Skeletal muscle cell (primary cell): ENCODE data around the gene GSTT4.
"Not testable (repeated sequence)": the region's sequence is repeated elsewhere in the genome, so short reads cannot be mapped to it uniquely, and the experiment has no call there.

Experiments
- DNase-seq: peaks from one replicate; pipeline ENCODE4 v3.0.0-alpha.2; 2010; ENCODE audit warnings: low read depth
- H3K4me3 ChIP-seq: 2 replicates; pipeline ENCODE4 v1.5.1; 2011; ENCODE audit warnings: low read depth, mild to moderate bottlenecking, control low read depth, low read length, moderate library complexity

GSTT4 gene

DNA sequence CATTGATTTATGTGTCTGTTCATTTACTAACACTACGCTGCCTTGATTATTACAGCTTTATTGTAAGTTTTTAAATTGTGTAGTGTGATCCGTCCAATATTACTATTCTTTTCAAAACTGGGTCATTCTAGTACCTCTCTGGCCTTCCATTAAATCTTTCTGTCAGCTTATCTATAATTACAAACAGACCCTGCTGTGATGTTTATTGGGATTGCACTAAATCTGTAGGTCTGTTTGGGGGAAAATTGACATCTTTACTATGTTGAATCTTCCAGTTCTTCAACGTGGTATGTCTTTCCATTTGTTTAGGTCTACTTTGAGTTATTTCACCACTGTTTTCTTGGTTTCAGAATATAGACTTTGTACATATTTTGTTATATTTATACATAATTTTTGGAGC lies 21.5 kb upstream of the GSTT4 start:
- DNase-seq: no peak
- no peak overlapping the region for H3K4me3 ChIP-seq

DNA sequence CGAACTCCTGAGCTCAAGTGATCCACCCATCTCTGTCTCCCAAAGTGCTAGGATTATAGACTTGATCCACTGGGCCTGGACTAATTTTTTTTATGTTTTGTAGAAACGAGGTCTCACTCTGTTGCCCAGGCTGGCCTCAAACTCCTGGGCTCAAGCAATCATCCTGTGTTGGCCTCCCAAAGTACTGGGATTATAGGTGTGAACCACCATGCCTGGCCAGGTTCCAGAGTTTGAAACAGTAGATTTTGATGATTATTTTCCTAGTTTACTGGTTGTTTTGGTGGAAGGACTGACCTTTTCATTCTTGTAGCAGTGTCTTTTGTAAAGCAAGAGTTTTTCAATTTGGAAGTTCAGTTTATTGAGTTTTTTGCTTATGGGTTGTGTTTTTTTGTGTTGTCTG lies 20.8 kb upstream of the GSTT4 start:
- no peak overlapping the region for H3K4me3 ChIP-seq

GRCh38 chr22:24025475-24025874 lies 20.2 kb upstream of the GSTT4 start:
- no peak overlapping the region for H3K4me3 ChIP-seq
- DNase-seq: no peak

More for the DNA sequence above, 20.8 kb upstream of the GSTT4 start:
- no peak for DNase-seq

GRCh38 chr22:24024354-24024753 lies 19.1 kb upstream of the GSTT4 start:
- no peak overlapping the region for H3K4me3 ChIP-seq
- no peak for DNase-seq

DNA sequence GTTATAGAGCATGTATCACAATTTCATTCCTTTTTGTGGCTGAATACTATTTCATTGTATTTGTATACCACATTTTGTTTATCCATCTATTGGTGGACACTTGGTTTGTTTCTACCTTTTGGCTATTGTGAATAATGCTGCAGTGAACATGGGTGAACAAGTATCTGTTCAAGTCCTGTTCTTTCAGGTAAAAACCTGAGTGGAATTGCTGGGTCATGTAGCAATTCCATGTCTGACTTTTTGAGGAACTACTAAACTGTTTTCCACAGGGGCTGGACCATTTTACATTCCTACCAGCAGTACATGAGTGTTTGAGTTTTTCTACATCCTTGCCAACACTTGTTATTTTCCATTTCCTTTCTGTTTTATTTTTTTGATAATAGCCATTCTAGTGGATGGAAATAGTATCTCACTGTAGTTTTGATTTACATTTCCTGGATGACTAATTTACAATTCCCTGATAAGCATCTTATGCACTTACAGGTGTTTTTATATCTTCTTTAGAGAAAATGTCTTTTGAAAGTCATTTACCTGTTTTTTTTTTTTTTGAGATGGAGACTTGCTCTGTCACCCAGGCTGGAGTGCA lies 18.0 kb upstream of the GSTT4 start:
- no peak for DNase-seq
- no peak overlapping the region for H3K4me3 ChIP-seq

DNA sequence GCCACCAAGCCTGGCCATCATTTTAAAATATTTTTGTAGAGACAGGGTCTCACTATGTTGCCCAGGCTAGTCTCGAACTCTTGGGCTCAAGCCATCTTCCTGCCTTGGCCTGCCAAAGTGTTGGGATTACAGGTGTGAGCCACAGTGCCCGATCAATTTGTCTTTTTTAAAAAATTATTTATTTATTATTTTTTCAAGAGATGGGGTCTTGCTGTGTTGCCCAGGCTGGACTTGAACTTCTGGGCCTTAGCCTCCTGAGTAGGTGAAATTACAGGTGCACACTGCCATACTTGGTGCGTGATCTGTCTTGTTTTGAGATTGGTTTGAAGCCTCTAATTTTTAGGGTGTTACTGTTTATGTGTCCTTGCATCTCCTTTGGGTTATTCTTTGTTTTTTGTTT lies 16.1 kb upstream of the GSTT4 start:
- no peak for DNase-seq
- no peak overlapping the region for H3K4me3 ChIP-seq

GRCh38 chr22:24016156-24016555 lies 10.9 kb upstream of the GSTT4 start:
- H3K4me3 ChIP-seq: no peak overlapping the region
- DNase-seq: no peak

DNA sequence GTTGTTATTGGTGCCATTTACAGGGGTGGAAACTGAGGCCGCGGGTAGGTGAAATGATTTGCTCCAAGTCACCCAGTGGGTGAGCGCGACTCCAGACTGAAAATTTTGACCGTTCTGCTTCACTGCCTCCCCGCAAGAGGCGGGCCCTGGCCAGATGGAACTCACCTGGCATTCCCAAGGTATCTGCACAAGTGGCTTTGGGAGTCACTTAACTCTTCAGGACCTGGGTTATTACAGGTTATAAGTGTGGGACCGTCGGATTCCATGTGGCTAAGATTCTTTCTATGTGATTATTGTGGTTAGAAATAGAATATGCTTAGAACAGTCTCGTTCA lies 6.4 kb upstream of the GSTT4 start:
- DNase-seq: no peak
- peak overlapping the region; percentile 98 for H3K4me3 ChIP-seq

DNA sequence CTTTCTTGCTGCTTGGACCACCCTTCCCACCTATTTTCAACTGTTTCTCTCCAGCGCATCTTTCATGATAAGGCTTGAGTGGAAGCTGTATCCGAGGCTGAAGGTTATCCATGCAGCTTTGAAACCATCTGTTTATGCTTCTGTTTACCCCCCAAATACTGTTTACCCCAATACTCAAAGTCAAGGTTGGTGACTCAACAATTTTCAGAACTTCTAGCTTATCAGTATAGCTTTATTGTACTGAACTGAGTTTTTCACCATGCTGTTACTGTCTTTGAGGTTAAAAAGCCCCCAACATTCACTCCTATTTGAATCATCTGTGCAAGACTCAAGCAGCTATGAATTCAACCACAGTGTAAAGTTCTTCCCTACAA lies 4.8 kb upstream of the GSTT4 start:
- DNase-seq: no peak
- H3K4me3 ChIP-seq: no peak overlapping the region

DNA sequence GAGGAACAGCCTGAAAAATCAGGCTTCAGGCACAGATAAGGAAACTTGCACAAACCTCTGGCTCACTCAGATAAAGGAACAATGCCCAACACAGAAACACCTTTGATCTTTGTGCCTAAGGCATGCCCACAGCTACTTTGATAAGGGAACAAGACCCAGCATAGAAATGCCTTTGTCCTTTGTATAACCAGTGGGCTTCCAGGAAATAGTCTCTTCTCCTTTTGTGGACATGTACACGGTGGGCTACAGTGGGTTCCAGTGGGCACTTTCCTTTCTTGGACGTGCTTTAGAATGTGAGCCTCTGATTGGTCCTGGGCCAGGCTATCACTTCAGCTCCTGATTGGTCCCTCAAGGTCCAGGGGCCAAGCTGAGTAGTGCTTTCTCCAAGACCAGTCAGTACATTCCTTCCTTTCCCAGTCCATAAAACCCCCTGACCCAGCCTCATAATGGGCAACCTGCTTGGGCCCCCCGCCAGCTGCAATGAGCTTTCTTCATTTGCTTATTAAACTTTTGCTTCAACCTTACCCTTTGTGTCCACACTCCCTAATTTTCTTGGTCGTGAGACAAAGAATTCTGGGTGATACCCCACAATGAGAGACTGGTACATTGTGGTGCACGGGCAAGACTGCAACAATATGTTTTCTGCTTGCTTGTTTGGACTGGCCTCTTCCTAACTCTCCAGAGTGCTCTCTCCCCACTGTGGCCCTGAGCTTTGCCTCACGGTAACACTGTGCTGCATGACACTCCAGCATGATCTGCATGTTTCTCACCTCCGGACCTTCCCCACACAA lies 4.2 kb upstream of the GSTT4 start:
- H3K4me3 ChIP-seq: no peak overlapping the region
- no peak for DNase-seq

- DNase-seq: no peak
These were observed 3.4 kb upstream of the GSTT4 start for GRCh38 chr22:24008381-24009226.

GRCh38 chr22:24008022-24008283 lies 2.7 kb upstream of the GSTT4 start:
- no peak overlapping the region for H3K4me3 ChIP-seq
- no peak for DNase-seq

More at GRCh38 chr22:24008381-24009226, 3.4 kb upstream of the GSTT4 start:
- no peak overlapping the region for H3K4me3 ChIP-seq

DNA sequence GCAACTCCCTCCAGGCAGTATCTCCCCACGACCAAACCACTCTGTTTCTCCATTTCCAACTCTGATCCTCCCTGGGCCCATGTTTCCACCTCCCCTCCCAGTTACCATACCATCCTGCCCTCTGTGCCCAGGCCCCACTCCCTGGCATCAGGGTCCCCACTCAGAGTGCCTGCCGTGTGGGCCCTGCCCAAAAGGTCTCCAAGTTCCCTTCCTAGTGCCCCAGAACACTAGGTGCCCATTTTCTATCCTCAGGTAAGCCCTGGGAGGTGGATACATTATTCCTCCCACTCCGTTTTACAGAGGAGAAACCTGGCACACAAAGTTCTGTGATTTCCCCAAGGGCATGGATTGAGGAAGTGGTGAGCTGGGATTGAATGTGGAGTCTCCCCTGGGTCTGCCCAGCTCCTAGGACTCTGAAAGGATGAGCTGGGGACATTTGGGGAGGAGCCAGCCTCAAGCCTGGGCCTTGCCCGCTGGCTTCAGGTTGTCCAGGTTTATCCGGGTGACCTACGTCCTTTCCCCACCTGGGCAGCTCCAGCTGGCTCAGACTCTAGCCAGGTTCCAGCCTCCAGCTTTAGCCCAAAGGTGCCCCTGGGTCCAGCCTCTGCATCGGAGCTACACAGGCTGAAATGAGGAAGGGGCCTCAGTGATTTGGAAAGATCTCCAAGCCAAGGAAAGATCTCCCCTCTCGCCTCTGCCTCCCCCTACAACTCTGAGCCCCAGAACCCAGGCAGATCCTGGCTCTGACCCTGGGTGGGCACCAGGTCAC lies 2.2 kb upstream of the GSTT4 start:
- DNase-seq: no peak
- H3K4me3 ChIP-seq: no peak overlapping the region

GRCh38 chr22:24006914-24007214 lies 1.6 kb upstream of the GSTT4 start:
- DNase-seq: no peak

GRCh38 chr22:24006207-24006913 lies 1.1 kb upstream of the GSTT4 start:
- H3K4me3 ChIP-seq: no peak overlapping the region
- DNase-seq: no peak

More at GRCh38 chr22:24006914-24007214, 1.6 kb upstream of the GSTT4 start:
- no peak overlapping the region for H3K4me3 ChIP-seq

- no peak for DNase-seq
- no peak overlapping the region for H3K4me3 ChIP-seq
These were observed 1.4 kb downstream of the GSTT4 start for GRCh38 chr22:24003887-24004286.

GRCh38 chr22:24002851-24003250 lies 2.4 kb downstream of the GSTT4 start:
- no peak overlapping the region for H3K4me3 ChIP-seq
- DNase-seq: no peak

GRCh38 chr22:24002272-24002671 lies 3.0 kb downstream of the GSTT4 start:
- no peak for DNase-seq

GRCh38 chr22:24001314-24001713 lies 3.9 kb downstream of the GSTT4 start:
- no peak for DNase-seq
- H3K4me3 ChIP-seq: no peak overlapping the region

More at GRCh38 chr22:24002272-24002671, 3.0 kb downstream of the GSTT4 start:
- no peak overlapping the region for H3K4me3 ChIP-seq

- H3K4me3 ChIP-seq, DNase-seq: not testable (repeated sequence)
These were observed 5.5 kb downstream of the GSTT4 start for GRCh38 chr22:23999779-24000178.
